ENCODE results near the gene SORD.
"Not testable (repeated sequence)": the region's sequence is repeated elsewhere in the genome, so short reads cannot be mapped to it uniquely, and the experiment has no call there.

- not testable (repeated sequence) for TF ChIP-seq CTCF, POLR2A, EP300 (IDR thresholded peaks at IDR 0.05)
Measured at GRCh38 chr15:45020222-45020900, 2.6 kb upstream of the SORD start.
